Fibroblast of gingiva (primary cell): Measurements from ENCODE around the gene AJM1.
"Not testable (repeated sequence)": the region's sequence is repeated elsewhere in the genome, so short reads cannot be mapped to it uniquely, and the experiment has no call there.

Source experiments
- DNase-seq: peaks from one replicate; pipeline ENCODE4 v3.0.0-alpha.2; 2011; ENCODE audit warnings: low read depth

Gene AJM1

GRCh38 chr9:136856541-136857141, 14.4 kb downstream of the AJM1 start:
- DNase-seq, result no peak

- no peak for DNase-seq
Measured at GRCh38 chr9:136857166-136857565, 14.9 kb downstream of the AJM1 start.

- no peak for DNase-seq
Measured at GRCh38 chr9:136857581-136858412, 15.5 kb downstream of the AJM1 start.

GRCh38 chr9:136858452-136858843, 16.2 kb downstream of the AJM1 start:
- DNase-seq, result no peak

- DNase-seq, result peak; percentile 75
Measured at GRCh38 chr9:136858844-136859757, 16.8 kb downstream of the AJM1 start.

- no peak for DNase-seq
Measured at GRCh38 chr9:136860529-136860928, 18.3 kb downstream of the AJM1 start.

GRCh38 chr9:136860933-136861873, 18.9 kb downstream of the AJM1 start:
- DNase-seq, result no peak

GRCh38 chr9:136861874-136862457, 19.7 kb downstream of the AJM1 start:
- no peak for DNase-seq

GRCh38 chr9:136862849-136863622, 20.8 kb downstream of the AJM1 start:
- DNase-seq, result no peak

GRCh38 chr9:136863623-136864273, 21.5 kb downstream of the AJM1 start:
- no peak for DNase-seq

GRCh38 chr9:136865041-136865767, 22.9 kb downstream of the AJM1 start:
- no peak for DNase-seq

GRCh38 chr9:136865768-136866103, 23.5 kb downstream of the AJM1 start:
- DNase-seq, result no peak

- DNase-seq, result not testable (repeated sequence)
Measured at GRCh38 chr9:136866898-136867421, 24.7 kb downstream of the AJM1 start.

- no peak for DNase-seq
Measured at GRCh38 chr9:136867480-136867879, 25.2 kb downstream of the AJM1 start.

GRCh38 chr9:136867917-136868316, 25.6 kb downstream of the AJM1 start:
- no peak for DNase-seq

- no peak for DNase-seq
Measured at GRCh38 chr9:136868644-136869043, 26.4 kb downstream of the AJM1 start.

- DNase-seq, result not testable (repeated sequence)
Measured at GRCh38 chr9:136869611-136870010, 27.3 kb downstream of the AJM1 start.

GRCh38 chr9:136875155-136875554, 32.9 kb downstream of the AJM1 start:
- DNase-seq, result no peak

GRCh38 chr9:136876476-136876875, 34.2 kb downstream of the AJM1 start:
- no peak for DNase-seq
